DOHH2 (cell line): Measurements from ENCODE around the gene SPPL2B.

Source experiments
- EZH2phosphoT487 ChIP-seq: fragments of 200-600 bp; sonication (generic); IDR thresholded peaks from 2 replicates; pipeline ENCODE4 v1.6.1; 2017; ENCODE audit warnings: borderline replicate concordance, mild to moderate bottlenecking, antibody characterized with exemption, low read length, moderate library complexity, mixed read lengths
- TF ChIP-seq, protein P1 (sequence below): fragments of 200-600 bp; sonication (generic); IDR thresholded peaks from one replicate; pipeline ENCODE4 v1.5.1; 2014; ENCODE audit warnings: antibody characterized with exemption, mild to moderate bottlenecking, low read depth, low read length; ENCODE audit not compliant: poor library complexity, severe bottlenecking

DNA sequence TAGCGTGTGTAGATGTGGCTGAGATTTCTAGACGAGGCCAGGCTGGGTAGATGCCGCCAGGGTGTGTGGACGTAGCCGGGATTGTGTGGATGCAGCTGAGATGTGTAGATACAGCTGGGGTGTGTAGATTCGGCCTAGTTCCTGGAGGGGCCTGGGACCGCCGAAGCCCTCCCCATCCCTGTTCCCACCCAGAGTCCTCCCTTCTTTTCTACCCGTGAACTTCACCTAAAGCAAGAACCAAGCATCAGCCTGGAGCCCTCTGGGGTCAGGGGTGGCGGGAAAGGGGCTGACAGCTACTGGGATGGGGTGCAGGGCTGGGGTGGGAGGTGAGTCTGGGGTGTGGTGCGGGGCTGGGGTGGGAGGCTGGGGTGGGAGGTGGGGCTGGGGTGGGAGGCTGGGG is 32.3 kb downstream of the SPPL2B start:
- TF ChIP-seq, protein P1, sequence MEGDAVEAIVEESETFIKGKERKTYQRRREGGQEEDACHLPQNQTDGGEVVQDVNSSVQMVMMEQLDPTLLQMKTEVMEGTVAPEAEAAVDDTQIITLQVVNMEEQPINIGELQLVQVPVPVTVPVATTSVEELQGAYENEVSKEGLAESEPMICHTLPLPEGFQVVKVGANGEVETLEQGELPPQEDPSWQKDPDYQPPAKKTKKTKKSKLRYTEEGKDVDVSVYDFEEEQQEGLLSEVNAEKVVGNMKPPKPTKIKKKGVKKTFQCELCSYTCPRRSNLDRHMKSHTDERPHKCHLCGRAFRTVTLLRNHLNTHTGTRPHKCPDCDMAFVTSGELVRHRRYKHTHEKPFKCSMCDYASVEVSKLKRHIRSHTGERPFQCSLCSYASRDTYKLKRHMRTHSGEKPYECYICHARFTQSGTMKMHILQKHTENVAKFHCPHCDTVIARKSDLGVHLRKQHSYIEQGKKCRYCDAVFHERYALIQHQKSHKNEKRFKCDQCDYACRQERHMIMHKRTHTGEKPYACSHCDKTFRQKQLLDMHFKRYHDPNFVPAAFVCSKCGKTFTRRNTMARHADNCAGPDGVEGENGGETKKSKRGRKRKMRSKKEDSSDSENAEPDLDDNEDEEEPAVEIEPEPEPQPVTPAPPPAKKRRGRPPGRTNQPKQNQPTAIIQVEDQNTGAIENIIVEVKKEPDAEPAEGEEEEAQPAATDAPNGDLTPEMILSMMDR, result no peak
- TF ChIP-seq EZH2phosphoT487, result no peak
